GM12873 (cell line): ENCODE measurements around the gene TSPAN11.

Experiments used
- TF ChIP-seq, protein P1 (sequence below): IDR thresholded peaks from 2 replicates; pipeline ENCODE4 v1.5.1; 2012; ENCODE audit warnings: low read depth, mild to moderate bottlenecking, moderate library complexity, low read length, control low read depth; ENCODE audit not compliant: insufficient read depth; ENCODE audit errors: missing control alignments

TSPAN11 gene

GRCh38 chr12:30884799-30885198, 41.7 kb upstream of the TSPAN11 start:
- TF ChIP-seq, protein P1, sequence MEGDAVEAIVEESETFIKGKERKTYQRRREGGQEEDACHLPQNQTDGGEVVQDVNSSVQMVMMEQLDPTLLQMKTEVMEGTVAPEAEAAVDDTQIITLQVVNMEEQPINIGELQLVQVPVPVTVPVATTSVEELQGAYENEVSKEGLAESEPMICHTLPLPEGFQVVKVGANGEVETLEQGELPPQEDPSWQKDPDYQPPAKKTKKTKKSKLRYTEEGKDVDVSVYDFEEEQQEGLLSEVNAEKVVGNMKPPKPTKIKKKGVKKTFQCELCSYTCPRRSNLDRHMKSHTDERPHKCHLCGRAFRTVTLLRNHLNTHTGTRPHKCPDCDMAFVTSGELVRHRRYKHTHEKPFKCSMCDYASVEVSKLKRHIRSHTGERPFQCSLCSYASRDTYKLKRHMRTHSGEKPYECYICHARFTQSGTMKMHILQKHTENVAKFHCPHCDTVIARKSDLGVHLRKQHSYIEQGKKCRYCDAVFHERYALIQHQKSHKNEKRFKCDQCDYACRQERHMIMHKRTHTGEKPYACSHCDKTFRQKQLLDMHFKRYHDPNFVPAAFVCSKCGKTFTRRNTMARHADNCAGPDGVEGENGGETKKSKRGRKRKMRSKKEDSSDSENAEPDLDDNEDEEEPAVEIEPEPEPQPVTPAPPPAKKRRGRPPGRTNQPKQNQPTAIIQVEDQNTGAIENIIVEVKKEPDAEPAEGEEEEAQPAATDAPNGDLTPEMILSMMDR = no peak

GRCh38 chr12:30885321-30885720, 41.2 kb upstream of the TSPAN11 start:
- TF ChIP-seq, protein P1 = no peak

GRCh38 chr12:30887226-30887625, 39.3 kb upstream of the TSPAN11 start:
- TF ChIP-seq, protein P1 = no peak

- TF ChIP-seq, protein P1 = no peak
Observed at GRCh38 chr12:30888241-30888640, 38.3 kb upstream of the TSPAN11 start.

GRCh38 chr12:30896461-30896860, 30.1 kb upstream of the TSPAN11 start:
- TF ChIP-seq, protein P1 = no peak

DNA sequence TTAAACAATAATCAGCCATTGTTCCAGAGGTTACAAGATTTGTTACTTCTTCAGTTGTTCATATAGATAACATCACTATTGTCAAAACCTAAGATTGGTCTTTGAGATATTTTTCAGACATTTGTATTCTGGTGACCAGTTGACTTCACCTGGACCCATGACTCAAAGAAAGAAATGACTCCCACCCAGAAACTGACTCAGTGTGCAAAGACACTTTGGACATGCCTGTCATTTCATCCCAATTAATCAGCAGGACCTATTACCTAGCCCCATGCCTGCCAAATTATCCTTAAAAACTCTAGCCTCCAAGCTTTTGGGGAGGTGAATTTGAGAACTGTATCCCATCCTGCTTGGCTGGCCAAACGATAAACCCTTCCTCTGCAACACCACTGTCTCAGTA, 27.7 kb upstream of the TSPAN11 start:
- TF ChIP-seq, protein P1 = no peak

- TF ChIP-seq, protein P1 = no peak
Observed at GRCh38 chr12:30900351-30900750, 26.2 kb upstream of the TSPAN11 start.
